ENCODE results near the gene MT1A. TPM values are rescaled to one million over a fixed set of nuclear protein-coding genes. Genes with fewer than 3 reads are reported as not detected.
A peak's percentile ranks its signal among the peaks of the same experiment; 100 is the strongest.

The MT1A gene
- total RNA-seq, 1 donor from 2014 or later = not detected

DNA sequence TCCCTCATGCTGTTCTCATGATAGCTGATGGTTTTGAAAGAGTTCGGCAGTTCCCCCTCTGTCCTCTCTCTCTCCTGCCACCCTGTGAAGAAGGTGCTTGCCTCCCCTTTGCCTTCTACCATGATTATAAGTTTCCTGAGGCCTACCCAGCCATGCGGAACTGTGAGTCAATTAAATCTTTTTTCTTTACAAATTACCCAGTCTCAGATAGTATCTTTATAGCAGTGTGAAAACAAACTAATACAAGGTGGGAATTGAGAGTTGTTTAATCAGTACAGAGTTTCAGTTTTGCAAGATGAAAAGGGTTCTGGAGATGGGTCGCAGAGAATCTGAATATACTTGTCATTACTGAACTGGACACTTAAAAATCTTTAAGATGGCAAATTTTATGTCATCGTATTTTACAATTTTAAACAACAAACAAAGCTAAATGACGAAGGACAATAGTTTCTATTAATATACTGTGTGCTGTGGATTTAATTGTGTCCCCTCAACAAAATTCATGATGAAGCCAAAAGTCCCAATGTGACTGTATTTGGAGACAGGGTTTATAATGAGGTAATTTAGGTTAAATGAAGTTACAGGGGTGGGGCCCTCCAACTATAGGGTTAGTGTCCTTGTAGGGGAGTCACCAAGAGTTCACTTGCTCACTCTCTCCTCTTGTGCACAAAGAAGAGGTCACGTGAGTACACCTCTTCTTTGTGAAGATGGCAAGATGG, 44.7 kb upstream of the MT1A start:
- DNase-seq (no peak), ATAC-seq (ENCODE audit: low read depth) (no peak)
- H3K9me3 Mint-ChIP-seq = peaks cover 6% of the 10 kb centered on the region
- ChIA-PET CTCF (no interaction called here), POLR2A (no interaction called here)
- no peaks in the 10 kb centered on the region for H3K36me3 Mint-ChIP-seq (ENCODE audit: low read depth)
- H3K4me3 Mint-ChIP-seq = no peak overlapping the region
- intact Hi-C loops (cut with micrococcal nuclease) = no loop called here
- TF ChIP-seq, protein P1, sequence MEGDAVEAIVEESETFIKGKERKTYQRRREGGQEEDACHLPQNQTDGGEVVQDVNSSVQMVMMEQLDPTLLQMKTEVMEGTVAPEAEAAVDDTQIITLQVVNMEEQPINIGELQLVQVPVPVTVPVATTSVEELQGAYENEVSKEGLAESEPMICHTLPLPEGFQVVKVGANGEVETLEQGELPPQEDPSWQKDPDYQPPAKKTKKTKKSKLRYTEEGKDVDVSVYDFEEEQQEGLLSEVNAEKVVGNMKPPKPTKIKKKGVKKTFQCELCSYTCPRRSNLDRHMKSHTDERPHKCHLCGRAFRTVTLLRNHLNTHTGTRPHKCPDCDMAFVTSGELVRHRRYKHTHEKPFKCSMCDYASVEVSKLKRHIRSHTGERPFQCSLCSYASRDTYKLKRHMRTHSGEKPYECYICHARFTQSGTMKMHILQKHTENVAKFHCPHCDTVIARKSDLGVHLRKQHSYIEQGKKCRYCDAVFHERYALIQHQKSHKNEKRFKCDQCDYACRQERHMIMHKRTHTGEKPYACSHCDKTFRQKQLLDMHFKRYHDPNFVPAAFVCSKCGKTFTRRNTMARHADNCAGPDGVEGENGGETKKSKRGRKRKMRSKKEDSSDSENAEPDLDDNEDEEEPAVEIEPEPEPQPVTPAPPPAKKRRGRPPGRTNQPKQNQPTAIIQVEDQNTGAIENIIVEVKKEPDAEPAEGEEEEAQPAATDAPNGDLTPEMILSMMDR (IDR thresholded peaks at IDR 0.05) = no peak
- peaks cover 5% of the 10 kb centered on the region for H3K4me1 Mint-ChIP-seq
- no peak overlapping the region for H3K27ac Mint-ChIP-seq
- peaks cover 35% of the 10 kb centered on the region for H3K27me3 Mint-ChIP-seq

DNA sequence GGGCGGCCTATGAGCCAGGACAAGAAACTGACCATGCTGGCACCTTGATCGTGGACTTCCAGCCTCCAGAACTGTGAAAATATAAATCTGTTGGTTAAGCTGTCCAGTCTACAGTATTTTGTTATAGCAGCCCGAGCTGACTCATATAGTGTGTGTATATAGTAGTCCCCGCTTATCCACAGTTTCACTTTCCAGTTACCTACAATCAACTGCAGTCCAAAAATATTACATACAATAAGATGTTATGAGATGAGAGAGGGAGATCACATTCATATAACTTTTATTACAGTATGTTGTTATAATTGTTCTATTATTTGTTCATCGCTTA, 44.2 kb upstream of the MT1A start:
- Mint-ChIP-seq H3K4me1 (peaks cover 2% of the 10 kb centered on the region), H3K9me3 (peaks cover 6% of the 10 kb centered on the region), H3K36me3 (ENCODE audit: low read depth) (no peaks in the 10 kb centered on the region), H3K27ac (no peak overlapping the region), H3K4me3 (no peak overlapping the region), H3K27me3 (peaks cover 31% of the 10 kb centered on the region)
- no peak for ATAC-seq (ENCODE audit: low read depth)
- CTCF ChIA-PET = no interaction called here
- POLR2A ChIA-PET = no interaction called here
- no peak for DNase-seq
- intact Hi-C loops (cut with micrococcal nuclease) = no loop called here
- TF ChIP-seq, protein P1 (IDR thresholded peaks at IDR 0.05) = no peak

GRCh38 chr16:56600398-56600999, 38.0 kb upstream of the MT1A start:
- POLR2A ChIA-PET = interaction anchor here (1.0 kb wide), 1 partner anchor 11 kb away, joined by 3 read pairs; no protein-coding TSS in a partner anchor
- intact Hi-C loops (cut with micrococcal nuclease) = loop anchor here (1.0 to 10.0 kb wide), 4 partner anchors 23 to 934 kb away; partner anchors contain the start of gene CCDC102A

DNA sequence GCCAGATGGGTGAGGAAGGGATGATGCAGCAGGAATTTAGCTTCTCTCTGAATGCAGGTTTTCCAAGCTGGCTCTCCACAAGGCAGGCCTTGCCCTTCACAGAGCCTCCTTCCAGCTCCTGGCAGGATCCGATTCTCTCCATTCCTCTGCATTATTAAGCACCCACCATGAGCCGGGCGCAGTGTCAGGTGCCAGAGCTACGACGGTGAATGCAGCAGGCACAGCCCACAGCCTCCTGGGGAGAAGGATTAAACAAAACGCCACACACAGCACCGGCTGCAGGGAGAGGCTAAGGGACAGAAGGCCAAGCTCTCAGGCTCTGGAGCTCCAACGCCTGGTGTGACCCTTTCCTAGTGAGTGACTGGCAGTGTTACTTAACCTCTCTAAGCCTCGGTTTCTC, 37.1 kb upstream of the MT1A start:
- DNase-seq (no peak), ATAC-seq (ENCODE audit: low read depth) (no peak)
- peaks cover 8% of the 10 kb centered on the region for H3K9me3 Mint-ChIP-seq
- intact Hi-C loops (cut with micrococcal nuclease) = loop anchor here (5.0 to 10.0 kb wide), 2 partner anchors 89 to 933 kb away; partner anchors contain the start of gene CCDC102A
- no peak overlapping the region for H3K27ac Mint-ChIP-seq
- CTCF ChIA-PET = interaction anchor here (1.0 to 3.9 kb wide), 4 partner anchors 10 to 100 kb away, joined by 3 to 21 read pairs (median 12); no protein-coding TSS in a partner anchor
- TF ChIP-seq, protein P1 (IDR thresholded peaks at IDR 0.05) = no peak
- no peak overlapping the region for H3K4me3 Mint-ChIP-seq
- peaks cover 26% of the 10 kb centered on the region for H3K27me3 Mint-ChIP-seq
- POLR2A ChIA-PET = interaction anchor here (1.0 kb wide), 1 partner anchor 10 kb away, joined by 3 read pairs; no protein-coding TSS in a partner anchor
- no peaks in the 10 kb centered on the region for H3K36me3 Mint-ChIP-seq (ENCODE audit: low read depth)
- no peaks in the 10 kb centered on the region for H3K4me1 Mint-ChIP-seq

More at GRCh38 chr16:56600398-56600999, 38.0 kb upstream of the MT1A start:
- Mint-ChIP-seq H3K9me3 (peaks cover 5% of the 10 kb centered on the region), H3K4me1 (no peaks in the 10 kb centered on the region), H3K4me3 (no peak overlapping the region), H3K27me3 (peaks cover 26% of the 10 kb centered on the region), H3K27ac (no peak overlapping the region), H3K36me3 (ENCODE audit: low read depth) (no peaks in the 10 kb centered on the region)
- ATAC-seq (ENCODE audit: low read depth) = peak; percentile 50
- CTCF ChIA-PET = interaction anchor here (0.6 to 3.9 kb wide), 6 partner anchors 11 to 101 kb away, joined by 3 to 21 read pairs (median 4); no protein-coding TSS in a partner anchor
- TF ChIP-seq, protein P1 (IDR thresholded peaks at IDR 0.05) = no peak
- no peak for DNase-seq

DNA sequence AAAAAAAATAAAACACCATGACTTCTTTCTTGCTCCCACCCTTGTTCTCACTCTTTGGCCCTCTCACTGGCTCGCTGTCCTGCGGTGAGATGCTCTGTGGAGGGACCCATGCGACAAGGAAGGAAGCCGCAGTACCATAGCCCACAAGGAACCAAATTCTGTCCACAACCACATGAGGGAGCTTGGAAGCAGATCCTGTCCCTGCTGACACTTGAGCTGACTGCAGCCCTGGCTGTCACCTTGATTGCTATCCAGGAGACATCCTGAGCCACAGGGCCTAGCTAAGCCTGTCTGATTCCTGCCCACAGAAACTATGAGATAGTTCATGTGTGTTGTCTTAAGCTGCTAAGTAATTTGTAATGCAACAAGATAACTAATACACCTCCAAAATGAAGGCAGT, 34.9 kb upstream of the MT1A start:
- no peaks in the 10 kb centered on the region for H3K36me3 Mint-ChIP-seq (ENCODE audit: low read depth)
- ChIA-PET CTCF (interaction anchor here (1.0 to 3.9 kb wide), 3 partner anchors 25 to 99 kb away, joined by 3 to 21 read pairs (median 13); no protein-coding TSS in a partner anchor), POLR2A (no interaction called here)
- ATAC-seq (ENCODE audit: low read depth) = no peak
- no peak overlapping the region for H3K4me3 Mint-ChIP-seq
- H3K4me1 Mint-ChIP-seq = peaks cover 9% of the 10 kb centered on the region
- intact Hi-C loops (cut with micrococcal nuclease) = loop anchor here (5.0 to 10.0 kb wide), 2 partner anchors 91 to 931 kb away; partner anchors contain the start of gene CCDC102A
- H3K27ac Mint-ChIP-seq = no peak overlapping the region
- TF ChIP-seq, protein P1 (IDR thresholded peaks at IDR 0.05) = no peak
- DNase-seq = no peak
- peaks cover 15% of the 10 kb centered on the region for H3K27me3 Mint-ChIP-seq
- peaks cover 3% of the 10 kb centered on the region for H3K9me3 Mint-ChIP-seq
